GM18511 (cell line): ENCODE measurements around the gene MKX.

Experiments
- ATAC-seq: cut with Tn5 transposase; IDR thresholded peaks from one replicate; pipeline ENCODE4 v1.9.1; 2021; ENCODE audit warnings: mild to moderate bottlenecking, moderate library complexity; ENCODE audit not compliant: unreplicated experiment

The MKX gene

GRCh38 chr10:27655296-27655695 lies 90.3 kb downstream of the MKX start:
- ATAC-seq, result no peak

- ATAC-seq, result no peak
These were observed 91.3 kb downstream of the MKX start for GRCh38 chr10:27654284-27654683.

- ATAC-seq, result no peak
These were observed 98.9 kb downstream of the MKX start for GRCh38 chr10:27646604-27647175.

- ATAC-seq, result no peak
These were observed 99.4 kb downstream of the MKX start for GRCh38 chr10:27646194-27646593.

- no peak for ATAC-seq
These were observed 101.2 kb downstream of the MKX start for GRCh38 chr10:27644307-27644939.

GRCh38 chr10:27643301-27643700 lies 102.3 kb downstream of the MKX start:
- ATAC-seq, result no peak

GRCh38 chr10:27642023-27642589 lies 103.5 kb downstream of the MKX start:
- no peak for ATAC-seq

- ATAC-seq, result no peak
These were observed 107.4 kb downstream of the MKX start for GRCh38 chr10:27638071-27638750.

GRCh38 chr10:27637601-27638000 lies 108.0 kb downstream of the MKX start:
- no peak for ATAC-seq

GRCh38 chr10:27636816-27637215 lies 108.8 kb downstream of the MKX start:
- ATAC-seq, result no peak

- no peak for ATAC-seq
These were observed 109.8 kb downstream of the MKX start for GRCh38 chr10:27635699-27636270.

GRCh38 chr10:27635290-27635689 lies 110.3 kb downstream of the MKX start:
- ATAC-seq, result no peak

- no peak for ATAC-seq
These were observed 117.0 kb downstream of the MKX start for GRCh38 chr10:27628621-27629020.

- ATAC-seq, result no peak
These were observed 118.7 kb downstream of the MKX start for GRCh38 chr10:27626890-27627289.

GRCh38 chr10:27625452-27626211 lies 120.0 kb downstream of the MKX start:
- ATAC-seq, result no peak

GRCh38 chr10:27624941-27625340 lies 120.7 kb downstream of the MKX start:
- no peak for ATAC-seq
